ENCODE measurements around the gene RAP1GAP2.

DNA sequence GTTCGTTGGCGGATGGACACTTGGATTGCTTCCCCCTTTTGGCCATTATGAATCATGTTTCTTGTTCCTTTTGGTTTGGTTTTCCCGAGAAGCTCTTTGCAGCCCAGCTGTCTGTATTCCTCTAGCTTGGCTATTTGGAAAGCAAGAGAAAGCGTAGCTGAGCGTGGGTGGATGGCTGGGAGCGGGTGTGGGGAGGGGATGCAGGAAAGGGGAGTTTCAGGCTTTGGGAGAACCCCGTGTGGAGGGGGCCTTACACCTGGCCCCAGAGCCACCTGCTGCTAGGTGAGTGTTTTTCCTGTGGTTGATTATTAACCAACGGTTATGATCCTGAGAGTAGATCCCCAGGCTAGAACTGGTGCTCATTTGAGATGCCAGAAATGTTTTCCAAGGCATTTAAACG lies 103.7 kb downstream of the RAP1GAP2 start:
- TF ChIP-seq, protein P1, sequence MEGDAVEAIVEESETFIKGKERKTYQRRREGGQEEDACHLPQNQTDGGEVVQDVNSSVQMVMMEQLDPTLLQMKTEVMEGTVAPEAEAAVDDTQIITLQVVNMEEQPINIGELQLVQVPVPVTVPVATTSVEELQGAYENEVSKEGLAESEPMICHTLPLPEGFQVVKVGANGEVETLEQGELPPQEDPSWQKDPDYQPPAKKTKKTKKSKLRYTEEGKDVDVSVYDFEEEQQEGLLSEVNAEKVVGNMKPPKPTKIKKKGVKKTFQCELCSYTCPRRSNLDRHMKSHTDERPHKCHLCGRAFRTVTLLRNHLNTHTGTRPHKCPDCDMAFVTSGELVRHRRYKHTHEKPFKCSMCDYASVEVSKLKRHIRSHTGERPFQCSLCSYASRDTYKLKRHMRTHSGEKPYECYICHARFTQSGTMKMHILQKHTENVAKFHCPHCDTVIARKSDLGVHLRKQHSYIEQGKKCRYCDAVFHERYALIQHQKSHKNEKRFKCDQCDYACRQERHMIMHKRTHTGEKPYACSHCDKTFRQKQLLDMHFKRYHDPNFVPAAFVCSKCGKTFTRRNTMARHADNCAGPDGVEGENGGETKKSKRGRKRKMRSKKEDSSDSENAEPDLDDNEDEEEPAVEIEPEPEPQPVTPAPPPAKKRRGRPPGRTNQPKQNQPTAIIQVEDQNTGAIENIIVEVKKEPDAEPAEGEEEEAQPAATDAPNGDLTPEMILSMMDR (IDR thresholded peaks at IDR 0.05) = no peak
- no peak for TF ChIP-seq POLR2A (IDR thresholded peaks at IDR 0.05)
